Tongue (tissue), 2 donors: ENCODE measurements around the gene CPEB4. TPM values are rescaled to one million over a fixed set of nuclear protein-coding genes. Genes with fewer than 3 reads are reported as not detected.

Experiments used
- DNase-seq: peaks from one replicate; pipeline ENCODE4 v3.0.0-alpha.2; 2015
- total RNA-seq: library from RNA; depleted of rRNA; stranded (reverse); fragments of >200 nt; gene quantifications from one replicate; pipeline ENCODE4 v1.2.3, GENCODE V29; 2014

CPEB4 gene
- total RNA-seq, 1 donor from 2014 or later, result 90.0 TPM

- DNase-seq, result peak; percentile 45
These were observed 27.3 kb downstream of the CPEB4 start for GRCh38 chr5:173915310-173916014.

- no peak for DNase-seq
These were observed 28.1 kb downstream of the CPEB4 start for GRCh38 chr5:173916233-173916632.

GRCh38 chr5:173917788-173918786, 29.9 kb downstream of the CPEB4 start:
- peak; percentile 93 for DNase-seq

GRCh38 chr5:173919443-173919842, 31.3 kb downstream of the CPEB4 start:
- no peak for DNase-seq

DNA sequence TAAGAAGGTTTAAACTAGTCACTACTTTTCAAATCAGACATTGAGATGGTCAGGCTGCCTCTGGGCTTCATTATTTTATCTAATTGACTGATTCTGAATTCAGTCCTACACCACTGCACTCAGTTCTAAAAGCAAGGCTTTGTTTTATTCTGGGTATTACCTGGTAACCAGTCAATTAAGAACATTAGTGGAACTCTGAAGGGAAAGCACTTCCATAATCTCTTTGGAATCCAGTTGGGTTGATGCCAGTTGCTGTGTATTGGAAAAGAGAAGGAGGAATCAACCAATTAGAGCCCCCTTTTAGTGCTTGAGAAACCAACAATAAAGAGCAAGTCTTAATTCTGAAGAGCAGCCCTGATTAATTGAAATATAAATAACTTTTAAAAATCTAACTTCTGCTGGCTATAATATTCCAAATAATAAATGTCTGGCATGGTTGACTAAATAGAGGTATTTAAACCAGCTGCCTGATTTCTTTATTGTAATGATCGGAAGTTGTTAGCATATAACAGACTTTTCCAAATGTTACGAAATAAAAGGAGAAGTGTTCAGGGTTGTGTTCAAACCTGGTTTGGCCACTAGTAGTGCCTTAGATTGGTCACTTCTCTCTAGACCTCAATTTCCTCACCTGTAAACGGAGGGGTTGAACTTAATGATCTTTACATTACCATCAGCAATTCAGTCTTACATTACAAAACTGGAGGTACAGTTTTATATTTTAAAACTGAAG, 32.0 kb downstream of the CPEB4 start:
- peak; percentile 59 for DNase-seq

DNA sequence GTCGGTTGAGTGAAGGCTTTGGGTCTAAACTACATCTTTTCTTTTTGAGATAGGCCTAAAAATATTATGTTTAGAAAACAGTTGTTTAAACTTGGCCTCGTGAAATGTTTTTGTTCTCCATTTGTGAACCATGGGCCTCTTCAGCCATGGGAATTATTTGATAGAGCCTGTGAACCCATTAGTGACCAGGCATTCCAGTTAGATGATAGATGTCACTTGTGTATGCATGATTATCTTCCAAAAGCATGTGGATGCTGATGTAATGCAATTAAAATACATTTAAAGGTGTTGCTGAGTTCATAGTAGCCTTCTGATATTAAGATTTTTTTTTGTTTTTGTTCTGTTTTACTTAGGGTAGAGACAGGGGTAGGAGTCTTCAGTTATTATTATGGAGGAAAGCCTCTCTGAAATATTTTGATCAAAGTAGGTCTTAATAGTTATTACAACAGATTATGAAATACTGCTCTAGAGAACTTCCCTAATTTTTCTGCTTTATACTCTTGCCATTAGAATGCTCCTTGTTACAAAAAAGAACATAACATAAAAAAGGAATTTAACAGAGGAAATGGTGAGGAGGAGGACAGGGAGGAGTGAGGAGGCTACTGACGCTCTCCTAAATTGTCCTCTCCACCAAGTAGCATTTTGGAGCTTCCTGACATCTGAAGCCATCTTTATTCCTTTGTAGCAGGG, 32.9 kb downstream of the CPEB4 start:
- DNase-seq, result no peak

- no peak for DNase-seq
These were observed 34.4 kb downstream of the CPEB4 start for GRCh38 chr5:173922527-173922926.

- DNase-seq, result peak; percentile 41
These were observed 35.3 kb downstream of the CPEB4 start for GRCh38 chr5:173923218-173924095.

DNA sequence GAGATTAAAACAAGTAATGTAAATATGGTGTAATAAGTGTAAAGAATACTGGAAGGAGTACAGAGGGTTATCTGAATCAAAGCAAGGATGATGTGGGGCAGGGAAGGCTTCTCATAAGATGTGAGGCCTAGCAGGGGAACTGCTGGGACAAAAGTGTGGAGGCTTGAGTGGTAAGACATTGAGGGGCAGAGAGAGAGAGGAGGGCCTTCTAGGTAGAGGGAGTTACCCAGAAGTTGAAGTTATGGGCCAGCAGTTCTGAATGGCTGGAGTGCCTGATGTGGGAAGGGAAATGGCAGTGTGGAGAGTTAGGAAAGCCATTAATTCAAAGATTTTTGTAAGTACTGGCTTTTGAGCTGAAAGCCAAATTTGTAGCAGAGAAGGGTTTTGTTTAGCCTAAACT, 36.8 kb downstream of the CPEB4 start:
- DNase-seq, result no peak

GRCh38 chr5:173925449-173926071, 37.4 kb downstream of the CPEB4 start:
- peak; percentile 69 for DNase-seq

GRCh38 chr5:173926359-173926758, 38.2 kb downstream of the CPEB4 start:
- peak; percentile 63 for DNase-seq

- no peak for DNase-seq
These were observed 40.9 kb downstream of the CPEB4 start for GRCh38 chr5:173928871-173929574.

DNA sequence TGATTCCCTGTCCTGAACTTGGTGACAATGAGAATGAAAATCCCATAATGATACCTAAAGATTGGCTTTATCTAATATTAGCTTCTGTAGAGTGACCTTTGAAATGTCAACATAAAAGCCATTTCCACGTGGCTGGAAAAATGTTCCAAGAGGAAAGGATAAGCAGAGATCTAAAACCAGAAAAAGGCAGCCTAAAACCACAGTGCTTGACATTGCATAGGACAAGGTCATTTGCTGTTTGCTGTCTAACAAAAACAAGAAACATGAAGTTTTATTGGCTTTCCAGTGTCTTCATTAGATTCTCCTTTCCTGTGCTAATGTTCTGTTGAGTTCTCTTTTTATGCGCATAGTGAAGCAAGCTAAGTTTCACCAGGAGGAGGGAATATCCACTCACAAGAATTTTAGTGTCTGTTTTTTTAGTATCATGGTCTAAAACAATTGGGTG, 44.6 kb downstream of the CPEB4 start:
- DNase-seq, result no peak

- no peak for DNase-seq
These were observed 45.8 kb downstream of the CPEB4 start for GRCh38 chr5:173933901-173934300.

DNA sequence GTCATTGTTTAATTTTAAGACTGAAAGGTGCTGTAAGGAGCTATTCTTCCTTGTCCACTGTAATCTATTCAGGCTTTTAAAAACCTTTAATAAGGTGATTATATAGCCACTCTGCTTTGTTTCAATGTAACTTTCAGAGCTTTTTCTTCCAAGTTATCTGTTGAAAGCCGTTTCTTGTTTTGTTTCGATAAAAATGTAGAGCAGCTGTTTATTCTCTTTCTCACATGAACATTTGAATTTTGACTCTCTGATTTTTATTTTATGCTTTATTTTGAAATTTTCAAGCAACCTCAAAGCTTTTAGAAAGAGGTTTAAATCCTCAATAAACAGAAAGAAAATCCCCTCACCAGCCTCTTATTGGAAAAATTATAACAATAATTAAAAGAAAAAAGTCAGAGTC, 47.2 kb downstream of the CPEB4 start:
- no peak for DNase-seq

- DNase-seq, result no peak
These were observed 52.1 kb downstream of the CPEB4 start for GRCh38 chr5:173940269-173940668.

DNA sequence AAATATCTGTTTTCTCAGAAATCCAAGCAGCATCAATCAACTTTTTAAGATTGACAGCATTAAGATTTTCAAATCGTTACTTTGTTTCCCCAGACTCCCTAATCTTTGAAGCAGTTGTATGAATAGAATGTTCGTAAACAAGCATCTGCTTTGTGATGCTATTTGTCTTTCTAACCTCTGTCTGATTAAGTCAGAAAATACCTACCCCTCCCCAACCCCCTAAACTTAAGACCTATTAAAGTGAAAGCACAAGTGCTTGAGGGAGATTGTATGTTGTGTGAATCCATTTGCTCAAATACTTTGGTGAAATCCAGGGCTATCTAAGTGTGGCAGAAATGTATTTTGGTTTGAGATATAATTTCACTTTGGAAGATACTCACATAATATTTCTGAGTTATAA, 53.0 kb downstream of the CPEB4 start:
- DNase-seq, result no peak

DNA sequence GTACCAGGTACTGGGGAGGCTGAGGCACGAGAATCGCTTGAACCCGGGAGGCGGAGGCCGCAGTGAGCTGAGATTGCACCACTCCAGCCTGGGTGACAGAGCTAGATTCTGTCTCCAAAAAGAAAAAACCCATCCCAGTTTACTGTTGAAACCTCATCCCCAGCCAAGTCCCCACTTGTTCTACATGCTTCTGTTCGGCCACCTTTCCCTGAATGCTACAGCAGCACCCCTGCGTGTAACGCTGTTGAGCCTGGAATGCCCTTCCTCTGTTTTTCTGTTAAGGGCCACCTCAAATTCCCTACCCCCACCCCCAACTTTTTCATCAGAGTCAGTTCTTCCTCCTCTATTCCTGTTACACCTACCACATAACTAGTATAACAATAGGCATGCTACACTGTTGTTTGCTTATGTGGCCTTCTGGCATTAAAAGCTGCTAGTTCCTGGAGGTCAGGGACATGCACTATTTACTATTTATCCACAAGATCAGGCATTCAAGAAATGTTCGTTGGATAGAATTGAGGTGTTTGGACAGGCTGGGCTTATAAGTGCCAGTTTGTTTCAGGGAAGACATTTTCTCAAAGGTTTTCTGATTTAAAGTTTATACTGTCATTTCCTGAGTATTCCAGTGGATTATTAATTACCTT, 53.7 kb downstream of the CPEB4 start:
- DNase-seq, result no peak

DNA sequence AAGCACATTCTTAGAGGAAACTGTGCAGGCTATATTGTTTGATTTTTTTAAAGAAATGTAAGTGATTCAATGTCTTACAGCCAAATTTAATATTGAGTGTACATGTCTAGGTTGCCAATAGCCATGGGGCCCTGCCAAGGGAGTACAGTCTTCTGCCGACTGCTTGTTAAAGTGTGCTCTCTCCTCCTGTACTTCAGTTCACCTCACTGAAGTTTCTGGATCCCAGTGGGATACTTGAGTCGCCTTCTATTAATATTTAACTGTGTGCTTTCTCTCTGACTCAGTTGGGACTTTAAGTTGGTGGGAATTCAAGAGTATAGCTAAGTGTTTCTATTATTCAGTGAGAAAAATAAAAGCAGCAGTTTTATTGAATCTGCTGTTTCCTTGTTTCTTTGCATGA, 56.4 kb downstream of the CPEB4 start:
- DNase-seq, result peak; percentile 37
